H1 (cell line): ENCODE measurements around the gene CDCP1. TPM values are rescaled to one million over a fixed set of nuclear protein-coding genes. Genes with fewer than 3 reads are reported as not detected.

Experiments
- CTCF ChIA-PET: fragments of 300-600 bp; sonication (Branson Sonifier 250); formaldehyde crosslinking; loops from one replicate; lab custom pipeline; 2021; ENCODE audit not compliant: partially characterized antibody; lab: Charles Lee
- POLR2A ChIA-PET: fragments of 300-600 bp; sonication (Branson Sonifier 250); formaldehyde crosslinking; loops from one replicate; lab custom pipeline; 2021; ENCODE audit warnings: inconsistent platforms; ENCODE audit not compliant: partially characterized antibody; lab: Charles Lee
- DNase-seq, 2 experiments: peaks; one replicate each; pipeline versions ENCODE4 v3.0.0 to v3.0.0-alpha.2; 2010 to 2022; ENCODE audit warnings: low spot score in 2 of 2, low read depth in 1 of 2, mixed read lengths in 1 of 2
- FAIRE-seq: peaks from 2 replicates; lab custom pipeline; 2011; peaks lifted over from hg19 to GRCh38; lab: Jason Lieb, UNC
- H2AFZ ChIP-seq: 2 replicates; pipeline ENCODE4 v1.8.1; 2012; ENCODE audit warnings: low read length, inconsistent platforms
- H2AK5ac ChIP-seq: 2 replicates; pipeline ENCODE4 v1.6.1; 2013; ENCODE audit warnings: low read depth, low read length
- H2BK120ac ChIP-seq: replicated peaks from 2 replicates; pipeline ENCODE3; 2013; ENCODE audit warnings: low read depth, low read length, inconsistent platforms
- H2BK12ac ChIP-seq: 2 replicates; pipeline ENCODE4 v1.6.1; 2013; ENCODE audit warnings: low read depth, low read length
- H2BK15ac ChIP-seq: 2 replicates; pipeline ENCODE4 v1.6.1; 2013; ENCODE audit warnings: low read length
- H2BK20ac ChIP-seq: 2 replicates; pipeline ENCODE4 v1.6.1; 2013; ENCODE audit warnings: low read length
- H2BK5ac ChIP-seq: 2 replicates; pipeline ENCODE4 v1.6.1; 2013; ENCODE audit warnings: low read depth, low read length
- H3K14ac ChIP-seq: 2 replicates; pipeline ENCODE4 v1.6.1; 2013; ENCODE audit warnings: inconsistent platforms; ENCODE audit not compliant: insufficient read length
- H3K18ac ChIP-seq: 2 replicates; pipeline ENCODE4 v1.6.1; 2013; ENCODE audit warnings: low read length; ENCODE audit errors: extremely low read depth
- H3K23ac ChIP-seq: 2 replicates; pipeline ENCODE4 v1.6.1; 2013; ENCODE audit warnings: inconsistent platforms; ENCODE audit not compliant: insufficient read length
- H3K23me2 ChIP-seq: 2 replicates; pipeline ENCODE4 v1.6.1; 2013; ENCODE audit warnings: low read depth, low read length
- H3K27ac ChIP-seq: 2 replicates; pipeline ENCODE4 v1.6.1; 2011; ENCODE audit warnings: low read depth, low read length, inconsistent platforms
- H3K27me3 ChIP-seq, 4 experiments: replicated peaks in 1 of 4; 1 replicate in 1 of 4; 2 replicates in 3 of 4; pipeline versions ENCODE4 v1.6.1 to v1.8.1; 2011 to 2013; ENCODE audit warnings: low read length in 3 of 4, mild to moderate bottlenecking in 3 of 4, inconsistent platforms in 2 of 4, mixed read lengths in 2 of 4, moderate library complexity in 1 of 4; ENCODE audit not compliant: control insufficient read depth in 3 of 4, insufficient read depth in 3 of 4; ENCODE audit errors: extremely low read depth in 1 of 4
- H3K36me3 ChIP-seq, 4 experiments: 2 replicates each; pipeline versions ENCODE4 v1.6.1 to v1.8.1; 2011 to 2013; ENCODE audit warnings: mild to moderate bottlenecking in 4 of 4, low read length in 3 of 4, moderate library complexity in 2 of 4, control low read depth in 1 of 4, inconsistent platforms in 1 of 4; ENCODE audit not compliant: insufficient read depth in 4 of 4, control insufficient read depth in 2 of 4
- H3K4ac ChIP-seq: replicated peaks from 2 replicates; pipeline ENCODE3; 2013; ENCODE audit warnings: low read length, low read depth, mixed read lengths, inconsistent platforms; ENCODE audit not compliant: insufficient read length
- H3K4me1 ChIP-seq, 4 experiments: replicated peaks in 1 of 4; 1 replicate in 1 of 4; 2 replicates in 3 of 4; pipeline versions ENCODE4 v1.6.1 to v1.8.1; 2011 to 2013; ENCODE audit warnings: low read length in 3 of 4, inconsistent platforms in 2 of 4, mixed read lengths in 1 of 4; ENCODE audit not compliant: insufficient read depth in 4 of 4, control insufficient read depth in 3 of 4
- H3K4me2 ChIP-seq, 2 experiments: 2 replicates each; pipeline versions ENCODE4 v1.6.1 to v1.8.1; 2011 to 2013; ENCODE audit warnings: low read depth in 2 of 2, low read length in 2 of 2, control low read depth in 1 of 2, inconsistent platforms in 1 of 2, mild to moderate bottlenecking in 1 of 2; ENCODE audit not compliant: insufficient read depth in 1 of 2
- H3K4me3 ChIP-seq, 4 experiments: fragments of 200-600, 300-600 bp in 1 of 4; sonication (generic), shearing (Covaris generic), sonication (Bioruptor Twin) in 1 of 4; 2 replicates each; pipeline versions ENCODE4 v1.5.1 to v1.8.1; 2011 to 2016; ENCODE audit warnings: low read length in 4 of 4, low read depth in 3 of 4, control low read depth in 2 of 4, inconsistent platforms in 2 of 4, mild to moderate bottlenecking in 2 of 4, mixed read lengths in 1 of 4, moderate library complexity in 1 of 4; ENCODE audit not compliant: insufficient read depth in 2 of 4; ENCODE audit errors: extremely low read depth in 1 of 4
- H3K56ac ChIP-seq: replicated peaks from 2 replicates; pipeline ENCODE3; 2013; ENCODE audit warnings: low read depth, mild to moderate bottlenecking, mixed read lengths, low read length, inconsistent platforms; ENCODE audit not compliant: insufficient read length
- H3K79me1 ChIP-seq: 2 replicates; pipeline ENCODE4 v1.6.1; 2013; ENCODE audit warnings: low read depth, low read length, control low read depth
- H3K79me2 ChIP-seq, 2 experiments: 2 replicates each; pipeline versions ENCODE4 v1.6.1 to v1.8.1; 2012 to 2013; ENCODE audit warnings: low read length in 2 of 2, mild to moderate bottlenecking in 2 of 2, inconsistent platforms in 1 of 2; ENCODE audit not compliant: insufficient read depth in 2 of 2, control insufficient read depth in 1 of 2
- H3K9ac ChIP-seq, 4 experiments: replicated peaks in 1 of 4; 1 replicate in 1 of 4; 2 replicates in 3 of 4; pipeline versions ENCODE4 v1.6.1 to v1.8.1; 2011 to 2013; ENCODE audit warnings: low read depth in 3 of 4, low read length in 3 of 4, control low read depth in 2 of 4, mild to moderate bottlenecking in 2 of 4, moderate library complexity in 2 of 4, inconsistent platforms in 1 of 4; ENCODE audit errors: extremely low read depth in 1 of 4
- H3K9me3 ChIP-seq, 2 experiments: 2 replicates each; pipeline versions ENCODE4 v1.6.1 to v1.8.1; 2012 to 2013; ENCODE audit warnings: mild to moderate bottlenecking in 2 of 2, moderate library complexity in 2 of 2, control low read depth in 1 of 2, inconsistent platforms in 1 of 2, low read depth in 1 of 2, low read length in 1 of 2, mixed read lengths in 1 of 2; ENCODE audit not compliant: insufficient read depth in 2 of 2
- H4K20me1 ChIP-seq, 2 experiments: replicated peaks in 1 of 2; 2 replicates each; pipeline versions ENCODE3 to v1.8.1; 2011 to 2013; ENCODE audit warnings: inconsistent platforms in 2 of 2, low read length in 2 of 2, mild to moderate bottlenecking in 1 of 2; ENCODE audit not compliant: insufficient read depth in 2 of 2, control insufficient read depth in 1 of 2
- H4K5ac ChIP-seq: 2 replicates; pipeline ENCODE4 v1.6.1; 2013; ENCODE audit warnings: low read length, low read depth, mixed read lengths, inconsistent platforms; ENCODE audit not compliant: insufficient read length
- H4K8ac ChIP-seq: 2 replicates; pipeline ENCODE4 v1.8.0; 2013; ENCODE audit warnings: mild to moderate bottlenecking, moderate library complexity, low read length, inconsistent platforms; ENCODE audit not compliant: insufficient read depth; ENCODE audit errors: extremely low read depth
- H4K91ac ChIP-seq: replicated peaks from 2 replicates; pipeline ENCODE3; 2013; ENCODE audit warnings: low read length, mixed read lengths, inconsistent platforms; ENCODE audit not compliant: insufficient read length
- WGBS, 2 experiments: shearing (Covaris generic) in 1 of 2; methylation state at CpG; one replicate each; pipeline versions ENCODE4 v1.1.6 to v1.1.7; 2013 to 2015; ENCODE audit warnings: low lambda C conversion rate in 2 of 2, mixed read lengths in 2 of 2, inconsistent platforms in 1 of 2, low coverage in 1 of 2, missing lambda C conversion rate in 1 of 2; ENCODE audit not compliant: insufficient replicate concordance in 2 of 2, insufficient coverage in 1 of 2, insufficient read length in 1 of 2; ENCODE audit errors: extremely low coverage in 1 of 2, missing lambda C conversion rate in 1 of 2; 5-methylcytosine and 5-hydroxymethylcytosine counted together
- polyA plus RNA-seq, 7 experiments: library from polyadenylated mRNA; depleted of rRNA in 3 of 7; stranded (reverse) in 5 of 7; unstranded in 2 of 7; fragments of >200 nt in 5 of 7; fragments of 200-250 nt in 2 of 7; gene quantifications; 1 replicate in 5 of 7; 2 replicates in 1 of 7; 4 replicates in 1 of 7; pipeline versions ENCODE4 v1.2.1 to v1.2.3, GENCODE V29; 2011 to 2013; ENCODE audit warnings: missing spikeins in 2 of 7, mixed read lengths in 2 of 7
- total RNA-seq: library from RNA; stranded (reverse); fragmentation: NEBNext Ultra II Directional; extraction: Animal tissue kit (Norgen Biotek cat#: 25700); gene quantifications from 2 replicates; pipeline ENCODE4 v1.2.1, GENCODE V29; 2021

Gene CDCP1
- total and polyA plus RNA-seq, 2 of the 8 experiments (the other 6 are each of a cell fraction or from before 2014, with no cell fraction given) = 10.0 to 23.3 TPM

DNA sequence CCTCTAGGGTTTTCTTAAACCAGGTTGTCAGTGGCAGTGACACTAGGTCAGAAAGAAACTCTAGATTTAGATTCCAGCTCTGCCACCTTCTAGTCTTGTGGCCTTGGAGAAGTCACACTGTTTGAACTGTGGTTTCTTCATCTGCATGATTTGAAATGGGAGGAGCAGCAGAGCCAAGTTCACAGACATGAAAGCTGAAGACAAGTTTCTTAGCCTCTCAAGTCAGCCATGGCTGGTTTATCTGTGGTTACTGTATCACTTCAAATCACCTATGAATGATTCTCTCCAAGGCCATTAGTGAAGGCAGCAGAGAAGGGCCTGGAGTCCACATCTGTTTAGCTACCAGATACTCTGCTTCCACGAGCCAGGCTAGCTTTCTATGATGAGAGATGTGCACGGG, 104.5 kb downstream of the CDCP1 start:
- Histone ChIP-seq H2BK12ac (no peak overlapping the region), H4K8ac (no peak overlapping the region), H3K27me3 (peaks cover 4 to 8% (median 7%) of the 10 kb centered on the region in 4 experiments), H2AK5ac (peak overlapping the region; percentile 44; the same call in 1 of the 2 replicates), H3K9ac (no peak overlapping the region), H3K4me2 (no peak overlapping the region), H3K36me3 (no peaks in the 10 kb centered on the region), H3K18ac (no peak overlapping the region), H2BK5ac (no peak overlapping the region), H4K20me1 (no peaks in the 10 kb centered on the region), H2BK120ac (no peak overlapping the region), H3K79me2 (no peaks in the 10 kb centered on the region), H3K79me1 (no peaks in the 10 kb centered on the region), H4K5ac (no peak overlapping the region), H2BK20ac (no peak overlapping the region), H4K91ac (no peak overlapping the region), H3K23me2 (no peaks in the 10 kb centered on the region), H2BK15ac (no peak overlapping the region), H3K56ac (no peak overlapping the region), H3K4me3 (no peak overlapping the region), H3K27ac (no peak overlapping the region), H2AFZ (no peak overlapping the region), H3K9me3 (no peaks in the 10 kb centered on the region), H3K4me1 (peaks cover 0 to 4% (median 1%) of the 10 kb centered on the region in 4 experiments; a peak in 2 of 7 replicates), H3K4ac (no peak overlapping the region), H3K14ac (no peak overlapping the region), H3K23ac (no peak overlapping the region)
- DNase-seq = no peak
- CTCF ChIA-PET = interaction anchor here (0.7 to 13.7 kb wide), 47 partner anchors 10 to 888 kb away, joined by 3 to 263 read pairs (median 6); no protein-coding TSS in a partner anchor
- no peak for FAIRE-seq
- WGBS, 2 experiments = 83% methylated on average over 2 of the region's 2 CpGs; no CpG with 5 or more reads in 1 of the 2 experiments
- POLR2A ChIA-PET = interaction anchor here (1.6 kb wide), 1 partner anchor 167 kb away, joined by 3 read pairs; no protein-coding TSS in a partner anchor
